HCT116 (cell line): ENCODE measurements around the gene P4HA1. TPM values are rescaled to one million over a fixed set of nuclear protein-coding genes. Genes with fewer than 3 reads are reported as not detected.

ENCODE experiments used
- ATAC-seq: fragments of 200-7000 bp; cut with Tn5 transposase; 2 replicates; pipeline ENCODE4 v1.9.1; 2020; ENCODE audit warnings: mild to moderate bottlenecking, moderate library complexity
- BruUV-seq: library from RNA; stranded (reverse); fragments of 400-500 nt; replicated peaks from 2 replicates; lab custom pipeline; 2021; lab: Mats Ljungman, UMichigan
- CTCF ChIA-PET: fragments of 300-600 bp; sonication (Branson Sonifier 250); formaldehyde crosslinking; loops from one replicate; lab custom pipeline; 2021; ENCODE audit warnings: antibody characterized with exemption; lab: Charles Lee
- POLR2A ChIA-PET: fragments of 300-600, 350-600 bp; sonication (Branson Sonifier 250); formaldehyde crosslinking; loops from one replicate; lab custom pipeline; 2021; ENCODE audit warnings: antibody characterized with exemption; lab: Charles Lee
- RAD21 ChIA-PET, 2 experiments: fragments of 300-600 bp; sonication (Branson Sonifier 250); formaldehyde crosslinking; loops; one replicate each; lab custom pipeline; 2023; ENCODE audit warnings: low total read pairs in 2 of 2; ENCODE audit not compliant: uncharacterized antibody in 2 of 2, unreplicated experiment in 2 of 2, low non-redundant PET in 1 of 2; lab: Charles Lee
- DNase-seq: peaks from one replicate; pipeline ENCODE4 v3.0.0-alpha.2; 2010; ENCODE audit warnings: low read depth, low spot score
- H2AFZ ChIP-seq: fragments of 200-600 bp; shearing (Covaris generic), sonication (generic); 2 replicates; pipeline ENCODE4 v1.6.1; 2017; ENCODE audit warnings: low read depth, mixed run types, mixed read lengths, antibody characterized with exemption, low read length; ENCODE audit not compliant: poor library complexity, severe bottlenecking
- H3K27ac ChIP-seq: 2 replicates; pipeline ENCODE4 v1.5.1; 2012; ENCODE audit warnings: low read depth, low read length
- H3K27me3 ChIP-seq: fragments of 200-600 bp; sonication (generic); 2 replicates; pipeline ENCODE4 v1.6.1; 2016; ENCODE audit warnings: mixed run types, low read length, mixed read lengths; ENCODE audit not compliant: insufficient read depth
- H3K36me3 ChIP-seq, 2 experiments: fragments of 200-500 bp in 1 of 2; fragments of 200-600 bp in 1 of 2; sonication (Bioruptor generic) in 1 of 2; sonication (generic) in 1 of 2; 2 replicates each; pipeline versions ENCODE4 v1.5.1 to v1.6.1; 2014 to 2016; ENCODE audit warnings: low read length in 2 of 2, inconsistent platforms in 1 of 2, mixed read lengths in 1 of 2, mixed run types in 1 of 2; ENCODE audit not compliant: insufficient read depth in 2 of 2, control insufficient read depth in 1 of 2
- H3K4me1 ChIP-seq, 2 experiments: fragments of 200-600 bp in 1 of 2; sonication (generic) in 1 of 2; 2 replicates each; pipeline versions ENCODE4 v1.5.1 to v1.6.1; 2012 to 2017; ENCODE audit warnings: low read length in 2 of 2, inconsistent platforms in 1 of 2, mild to moderate bottlenecking in 1 of 2, mixed read lengths in 1 of 2, mixed run types in 1 of 2, moderate library complexity in 1 of 2; ENCODE audit not compliant: insufficient read depth in 2 of 2, control insufficient read depth in 1 of 2
- H3K4me2 ChIP-seq: fragments of 200-600 bp; sonication (generic); 2 replicates; pipeline ENCODE4 v1.6.1; 2017; ENCODE audit warnings: mixed run types, low read length, mixed read lengths
- H3K4me3 ChIP-seq, 2 experiments: fragments of 200-600 bp in 1 of 2; sonication (generic) in 1 of 2; replicated peaks in 1 of 2; 2 replicates each; pipeline ENCODE4 v1.5.1; 2011 to 2016; ENCODE audit warnings: low read length in 2 of 2, control low read depth in 1 of 2, low read depth in 1 of 2, mild to moderate bottlenecking in 1 of 2, mixed read lengths in 1 of 2, mixed run types in 1 of 2
- H3K79me2 ChIP-seq: fragments of 200-600 bp; sonication (generic); 2 replicates; pipeline ENCODE4 v1.6.1; 2017; ENCODE audit warnings: mild to moderate bottlenecking, mixed run types, low read length, moderate library complexity, mixed read lengths; ENCODE audit not compliant: insufficient read depth
- H3K9ac ChIP-seq: fragments of 200-600 bp; sonication (generic); 2 replicates; pipeline ENCODE4 v1.6.1; 2016; ENCODE audit warnings: low read length, mixed read lengths
- H3K9me2 ChIP-seq: fragments of 200-600 bp; sonication (generic), shearing (Covaris generic); 2 replicates; pipeline ENCODE4 v1.6.1; 2017; ENCODE audit warnings: mixed run types, mild to moderate bottlenecking, moderate library complexity; ENCODE audit not compliant: insufficient read depth
- H3K9me3 ChIP-seq, 2 experiments: fragments of 200-500 bp in 1 of 2; fragments of 200-600 bp in 1 of 2; sonication (Bioruptor generic) in 1 of 2; sonication (generic) in 1 of 2; 2 replicates each; pipeline ENCODE4 v1.6.1; 2014 to 2017; ENCODE audit warnings: low read length in 2 of 2, mixed read lengths in 2 of 2, inconsistent platforms in 1 of 2, low read depth in 1 of 2, mild to moderate bottlenecking in 1 of 2, mixed run types in 1 of 2, moderate library complexity in 1 of 2; ENCODE audit not compliant: control insufficient read depth in 1 of 2, insufficient read depth in 1 of 2
- H4K20me1 ChIP-seq: fragments of 200-600 bp; sonication (generic), shearing (Covaris generic); 2 replicates; pipeline ENCODE4 v1.6.1; 2017; ENCODE audit warnings: mixed run types, mild to moderate bottlenecking, moderate library complexity; ENCODE audit not compliant: insufficient read depth
- CBX3 ChIP-seq: IDR thresholded peaks from 2 replicates; pipeline ENCODE4 v1.6.1; 2012; ENCODE audit warnings: low read depth
- CEBPB ChIP-seq: IDR thresholded peaks from 2 replicates; pipeline ENCODE4 v1.6.1; 2012; ENCODE audit warnings: low read depth
- CTCF ChIP-seq, 3 experiments: fragments of 200-600 bp in 1 of 3; sonication (generic) in 1 of 3; IDR thresholded peaks in 2 of 3; conservative IDR thresholded peaks in 1 of 3; 2 replicates each; pipeline ENCODE4 v1.5.1; 2012 to 2017; ENCODE audit warnings: low read depth in 2 of 3, low read length in 2 of 3, antibody characterized with exemption in 1 of 3, borderline replicate concordance in 1 of 3, control low read depth in 1 of 3, mild to moderate bottlenecking in 1 of 3, mixed read lengths in 1 of 3, mixed run types in 1 of 3, moderate library complexity in 1 of 3; ENCODE audit not compliant: insufficient read depth in 1 of 3
- EGR1 ChIP-seq: IDR thresholded peaks from 2 replicates; pipeline ENCODE4 v1.6.1; 2012; ENCODE audit warnings: low read depth
- EZH2 ChIP-seq: fragments of 200-600 bp; sonication (generic); IDR thresholded peaks from 2 replicates; pipeline ENCODE4 v1.6.1; 2017; ENCODE audit warnings: antibody characterized with exemption, mixed run types
- FOSL1 ChIP-seq: IDR thresholded peaks from 2 replicates; pipeline ENCODE4 v1.6.1; 2012; ENCODE audit warnings: low read depth
- JUND ChIP-seq: IDR thresholded peaks from 2 replicates; pipeline ENCODE4 v1.6.1; 2012
- POLR2A ChIP-seq: IDR thresholded peaks from 2 replicates; pipeline ENCODE4 v1.7.0; 2011; ENCODE audit warnings: borderline replicate concordance; ENCODE audit not compliant: insufficient read depth, insufficient read length; ENCODE audit errors: extremely low read depth
- POLR2AphosphoS5 ChIP-seq: IDR thresholded peaks from 2 replicates; pipeline ENCODE4 v1.6.1; 2011; ENCODE audit warnings: mild to moderate bottlenecking, low read depth, low read length, moderate library complexity
- REST ChIP-seq: IDR thresholded peaks from 2 replicates; pipeline ENCODE4 v1.6.1; 2012; ENCODE audit warnings: low read depth
- SIN3A ChIP-seq: IDR thresholded peaks from 2 replicates; pipeline ENCODE4 v1.6.1; 2012; ENCODE audit warnings: low read depth
- SP1 ChIP-seq: IDR thresholded peaks from 2 replicates; pipeline ENCODE4 v1.6.1; 2012; ENCODE audit warnings: low read depth
- SRF ChIP-seq: IDR thresholded peaks from 2 replicates; pipeline ENCODE4 v1.6.1; 2012; ENCODE audit warnings: low read depth
- YY1 ChIP-seq: IDR thresholded peaks from 2 replicates; pipeline ENCODE4 v1.6.1; 2011; ENCODE audit warnings: low read length, low read depth, moderate library complexity, mild to moderate bottlenecking; ENCODE audit not compliant: insufficient replicate concordance; ENCODE audit errors: extremely low read depth
- ZFX ChIP-seq: fragments of 450-650 bp; IDR thresholded peaks from 2 replicates; pipeline ENCODE4 v1.6.1; 2017
- intact Hi-C: fragments of 100-400 bp; cut with micrococcal nuclease; formaldehyde crosslinking; loops from 2 replicates; pipeline ENCODE4 v1.10.0; 2022
- total RNA-seq: library from RNA; stranded (reverse); gene quantifications from one replicate; pipeline ENCODE4 v1.2.1, GENCODE V29; 2021; ENCODE audit not compliant: unreplicated experiment
- TF ChIP-seq, protein P1 (sequence below): IDR thresholded peaks from 2 replicates; pipeline ENCODE4 v1.6.1; 2012
- TF ChIP-seq, protein P2 (sequence below): IDR thresholded peaks from 2 replicates; pipeline ENCODE4 v1.6.1; 2011; ENCODE audit warnings: mild to moderate bottlenecking, low read length, moderate library complexity; ENCODE audit not compliant: insufficient replicate concordance; ENCODE audit errors: extremely low read depth

Gene P4HA1
- total RNA-seq, 1 experiment from 2014 or later = 49.7 TPM

- ChIA-PET CTCF (no interaction called here), POLR2A (interaction anchor here (0.8 kb wide), 1 partner anchor 21 kb away, joined by 3 read pairs; no protein-coding TSS in a partner anchor), RAD21 (no interaction called here)
- Histone ChIP-seq H3K79me2 (peaks cover 24% of the 10 kb centered on the region), H3K9me2 (no peaks in the 10 kb centered on the region), H4K20me1 (no peaks in the 10 kb centered on the region), H3K4me1 (peaks cover 11 to 20% of the 10 kb centered on the region in 2 experiments; a peak in 3 of 4 replicates), H3K36me3 (no peaks in the 10 kb centered on the region), H3K27me3 (no peaks in the 10 kb centered on the region), H3K27ac (no peak overlapping the region), H3K4me2 (no peak overlapping the region), H2AFZ (no peak overlapping the region), H3K9me3 (no peaks in the 10 kb centered on the region), H3K4me3 (no peak overlapping the region), H3K9ac (no peak overlapping the region)
- no TSS peak for BruUV-seq
- DNase-seq (no peak), ATAC-seq (no peak)
- TF ChIP-seq CEBPB (no peak), SIN3A (no peak), POLR2A (no peak), FOSL1 (no peak), ZFX (no peak), CTCF (IDR thresholded peaks at IDR 0.05 in 2 of 3, conservative IDR thresholded peaks at IDR 0.05 in 1 of 3; ENCODE audit: borderline replicate concordance in 1 of 3, insufficient read depth in 1 of 3, low read depth in 2 of 3, low read length in 2 of 3) (no peak), EZH2 (no peak), REST (no peak), SRF (no peak), CBX3 (no peak), EGR1 (no peak), POLR2AphosphoS5 (no peak), YY1 (no peak), SP1 (no peak), JUND (no peak)
- TF ChIP-seq, protein P1, sequence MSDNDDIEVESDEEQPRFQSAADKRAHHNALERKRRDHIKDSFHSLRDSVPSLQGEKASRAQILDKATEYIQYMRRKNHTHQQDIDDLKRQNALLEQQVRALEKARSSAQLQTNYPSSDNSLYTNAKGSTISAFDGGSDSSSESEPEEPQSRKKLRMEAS = no peak
- TF ChIP-seq, protein P2, sequence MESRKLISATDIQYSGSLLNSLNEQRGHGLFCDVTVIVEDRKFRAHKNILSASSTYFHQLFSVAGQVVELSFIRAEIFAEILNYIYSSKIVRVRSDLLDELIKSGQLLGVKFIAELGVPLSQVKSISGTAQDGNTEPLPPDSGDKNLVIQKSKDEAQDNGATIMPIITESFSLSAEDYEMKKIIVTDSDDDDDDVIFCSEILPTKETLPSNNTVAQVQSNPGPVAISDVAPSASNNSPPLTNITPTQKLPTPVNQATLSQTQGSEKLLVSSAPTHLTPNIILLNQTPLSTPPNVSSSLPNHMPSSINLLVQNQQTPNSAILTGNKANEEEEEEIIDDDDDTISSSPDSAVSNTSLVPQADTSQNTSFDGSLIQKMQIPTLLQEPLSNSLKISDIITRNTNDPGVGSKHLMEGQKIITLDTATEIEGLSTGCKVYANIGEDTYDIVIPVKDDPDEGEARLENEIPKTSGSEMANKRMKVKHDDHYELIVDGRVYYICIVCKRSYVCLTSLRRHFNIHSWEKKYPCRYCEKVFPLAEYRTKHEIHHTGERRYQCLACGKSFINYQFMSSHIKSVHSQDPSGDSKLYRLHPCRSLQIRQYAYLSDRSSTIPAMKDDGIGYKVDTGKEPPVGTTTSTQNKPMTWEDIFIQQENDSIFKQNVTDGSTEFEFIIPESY = no peak
- intact Hi-C loops = no loop called here
Observed at GRCh38 chr10:73099141-73099540, 2.5 kb upstream of the P4HA1 start.
